ENCODE data around the gene GSTK1.

DNA sequence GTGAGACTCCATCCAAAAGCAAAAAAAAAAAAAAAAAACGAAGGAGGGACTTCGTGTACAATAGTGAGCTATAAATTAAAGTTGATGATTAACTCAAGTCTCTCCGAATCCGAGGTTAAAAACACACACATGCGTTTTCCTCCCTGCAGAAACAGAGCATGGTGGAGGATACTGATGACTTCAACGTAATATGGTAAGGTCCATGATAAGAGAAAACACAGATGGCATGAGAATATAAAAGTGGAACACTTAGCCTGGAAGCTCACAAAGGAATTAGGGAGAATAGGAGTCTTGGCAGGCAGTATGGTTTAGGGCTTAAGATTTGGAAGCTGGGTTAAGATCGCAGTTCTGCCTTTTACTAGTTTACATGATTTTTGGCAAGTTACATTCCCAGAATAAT lies 20.1 kb upstream of the GSTK1 start:
- TF ChIP-seq POLR2A (IDR thresholded peaks at IDR 0.05) = no peak
- TF ChIP-seq, protein P1, sequence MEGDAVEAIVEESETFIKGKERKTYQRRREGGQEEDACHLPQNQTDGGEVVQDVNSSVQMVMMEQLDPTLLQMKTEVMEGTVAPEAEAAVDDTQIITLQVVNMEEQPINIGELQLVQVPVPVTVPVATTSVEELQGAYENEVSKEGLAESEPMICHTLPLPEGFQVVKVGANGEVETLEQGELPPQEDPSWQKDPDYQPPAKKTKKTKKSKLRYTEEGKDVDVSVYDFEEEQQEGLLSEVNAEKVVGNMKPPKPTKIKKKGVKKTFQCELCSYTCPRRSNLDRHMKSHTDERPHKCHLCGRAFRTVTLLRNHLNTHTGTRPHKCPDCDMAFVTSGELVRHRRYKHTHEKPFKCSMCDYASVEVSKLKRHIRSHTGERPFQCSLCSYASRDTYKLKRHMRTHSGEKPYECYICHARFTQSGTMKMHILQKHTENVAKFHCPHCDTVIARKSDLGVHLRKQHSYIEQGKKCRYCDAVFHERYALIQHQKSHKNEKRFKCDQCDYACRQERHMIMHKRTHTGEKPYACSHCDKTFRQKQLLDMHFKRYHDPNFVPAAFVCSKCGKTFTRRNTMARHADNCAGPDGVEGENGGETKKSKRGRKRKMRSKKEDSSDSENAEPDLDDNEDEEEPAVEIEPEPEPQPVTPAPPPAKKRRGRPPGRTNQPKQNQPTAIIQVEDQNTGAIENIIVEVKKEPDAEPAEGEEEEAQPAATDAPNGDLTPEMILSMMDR (IDR thresholded peaks at IDR 0.05) = no peak
